CD4-positive, alpha-beta T cell treated with Interleukin-2 at 100 ng/mL for 4 hours (primary cell): ENCODE measurements around the gene IFRD2.
A peak's percentile ranks its signal among the peaks of the same experiment; 100 is the strongest.
"Not testable (repeated sequence)": the region's sequence is repeated elsewhere in the genome, so short reads cannot be mapped to it uniquely, and the experiment has no call there.

Experiments used
- DNase-seq: peaks from one replicate; pipeline ENCODE4 v3.0.0-alpha.2; 2020; ENCODE audit warnings: low spot score

IFRD2 gene

DNA sequence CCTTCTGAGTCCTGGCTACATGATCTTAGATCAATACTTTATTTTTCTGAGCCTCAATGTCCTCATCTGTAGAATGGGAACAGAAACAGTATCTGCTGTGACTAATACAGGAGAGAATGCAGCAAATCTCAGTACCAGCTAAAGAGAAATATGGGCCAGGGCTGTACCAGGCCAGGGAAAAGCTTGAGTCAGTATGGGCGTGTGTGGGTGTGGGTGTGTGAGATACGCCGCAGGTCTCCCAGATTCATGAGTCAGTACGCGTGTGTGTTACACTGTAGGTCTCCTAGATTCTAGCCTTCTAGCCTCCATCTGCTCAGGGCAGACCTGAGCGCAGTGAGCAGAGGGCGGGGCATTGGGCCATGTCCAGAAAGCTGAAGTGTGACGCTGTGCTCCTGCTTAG is 41.0 kb downstream of the IFRD2 start:
- peak; percentile 31 for DNase-seq

DNA sequence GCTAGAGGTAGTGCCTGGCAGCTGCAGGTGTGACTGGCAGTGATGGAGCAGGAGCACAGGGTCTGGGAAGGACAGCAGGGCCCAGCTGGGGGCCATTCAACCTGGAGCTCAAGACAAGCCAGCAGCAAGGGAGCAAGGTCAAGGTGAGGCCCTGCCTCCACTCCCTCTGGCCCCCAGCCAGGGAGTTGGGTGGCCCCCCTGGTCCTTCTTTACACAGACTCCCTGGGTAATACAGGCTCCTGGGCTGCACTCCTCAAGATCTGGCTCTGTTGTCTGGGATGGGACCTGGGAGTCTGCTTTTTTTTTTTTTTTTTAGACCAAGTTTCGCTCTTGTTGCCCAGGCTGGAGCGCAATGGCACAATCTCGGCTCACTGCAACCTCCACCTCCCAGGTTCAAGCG is 41.7 kb downstream of the IFRD2 start:
- no peak for DNase-seq

DNA sequence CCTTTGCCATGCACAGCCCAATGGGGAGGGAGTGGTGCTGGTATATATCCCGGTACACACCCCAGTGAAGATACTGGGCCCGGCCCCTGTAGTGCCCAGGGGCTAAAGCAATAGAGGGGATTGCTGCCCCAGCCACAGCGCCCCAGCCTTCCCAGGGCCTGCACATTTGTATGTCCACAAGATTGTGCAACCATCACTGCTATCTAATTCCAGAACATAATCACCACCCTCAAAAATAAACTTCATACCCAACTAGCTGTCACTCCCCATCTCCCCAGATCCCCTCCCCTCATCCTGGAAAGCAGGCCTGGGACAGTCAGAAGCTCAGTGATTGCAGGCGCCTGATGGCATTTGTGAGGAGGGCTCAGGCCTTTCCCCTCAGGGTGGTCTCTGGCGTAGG is 42.8 kb downstream of the IFRD2 start:
- no peak for DNase-seq

DNA sequence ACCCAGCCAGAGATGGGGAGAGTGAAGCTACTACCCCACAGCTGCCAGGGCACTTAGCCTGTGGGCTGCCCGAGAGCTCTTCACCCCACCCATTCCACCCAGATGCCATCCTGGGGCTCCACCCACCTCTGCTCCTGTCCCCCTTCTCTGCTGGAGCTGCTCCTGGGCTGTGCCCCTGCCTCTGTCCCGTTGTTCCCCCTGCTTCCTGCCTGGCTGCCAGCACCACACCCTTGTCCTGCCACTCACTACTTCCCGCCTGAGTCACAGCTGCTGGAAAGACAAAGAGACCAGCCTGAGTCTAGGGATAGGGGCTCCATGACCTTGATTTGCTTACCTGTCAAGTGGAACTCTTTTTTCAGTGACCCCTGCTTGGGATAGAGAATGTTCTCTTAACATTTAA is 43.8 kb downstream of the IFRD2 start:
- DNase-seq: no peak

DNA sequence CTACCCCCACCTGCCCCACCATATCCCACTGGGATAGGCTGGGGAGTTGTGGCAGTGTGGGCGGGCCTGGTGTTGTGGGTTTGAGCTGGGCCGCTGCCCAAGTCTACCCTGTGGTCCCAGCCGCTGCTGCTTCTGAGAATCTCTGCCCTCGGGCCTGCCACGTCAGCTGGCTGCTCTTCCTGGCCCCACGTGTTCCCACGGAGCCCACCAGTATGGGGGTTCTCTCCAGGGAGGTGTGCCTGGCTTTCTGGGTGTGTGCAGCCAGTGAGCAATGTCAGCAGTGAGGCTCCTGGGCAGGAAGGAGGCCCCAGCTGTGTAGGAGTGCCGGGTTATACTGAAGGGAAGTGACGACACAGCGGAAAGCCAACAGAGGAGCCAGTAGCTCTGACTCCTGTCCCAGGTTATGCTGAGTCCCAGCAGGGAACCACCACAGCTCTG is 45.7 kb downstream of the IFRD2 start:
- DNase-seq: peak; percentile 90

DNA sequence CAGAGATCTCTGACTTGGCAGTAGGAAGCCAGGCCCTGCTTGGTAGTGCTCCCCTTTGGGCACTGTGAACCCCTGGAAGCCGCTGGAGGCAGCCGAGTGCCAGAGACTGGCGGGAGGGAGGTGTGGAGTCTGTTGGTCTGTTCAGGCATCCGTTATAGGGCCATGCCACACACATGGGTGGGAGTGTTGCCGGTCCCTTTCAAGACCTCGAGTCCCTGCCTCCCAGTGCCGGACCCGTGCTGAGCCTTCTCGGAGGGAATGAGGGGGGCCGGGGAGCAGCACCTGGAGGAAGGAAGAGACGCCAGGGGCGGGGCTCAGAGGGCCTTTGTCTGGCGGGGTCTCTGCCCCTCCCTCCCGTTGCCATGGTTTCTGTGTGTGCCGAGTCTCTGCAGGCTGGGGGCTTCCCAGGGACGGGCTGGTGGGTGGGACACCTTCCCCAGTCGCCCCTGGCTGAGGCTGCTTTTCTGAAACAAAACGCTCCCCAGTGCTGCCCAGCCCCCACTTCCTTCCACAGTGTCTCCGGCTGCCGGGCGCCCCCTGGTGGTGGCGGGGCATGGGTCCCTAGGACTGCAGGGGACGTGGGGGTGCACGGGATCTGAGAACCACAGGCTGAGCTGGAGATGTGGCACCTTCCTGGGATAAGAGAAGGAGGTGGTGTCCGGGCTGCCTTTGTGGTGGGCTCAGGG is 46.3 kb downstream of the IFRD2 start:
- peak; percentile 93 for DNase-seq

DNA sequence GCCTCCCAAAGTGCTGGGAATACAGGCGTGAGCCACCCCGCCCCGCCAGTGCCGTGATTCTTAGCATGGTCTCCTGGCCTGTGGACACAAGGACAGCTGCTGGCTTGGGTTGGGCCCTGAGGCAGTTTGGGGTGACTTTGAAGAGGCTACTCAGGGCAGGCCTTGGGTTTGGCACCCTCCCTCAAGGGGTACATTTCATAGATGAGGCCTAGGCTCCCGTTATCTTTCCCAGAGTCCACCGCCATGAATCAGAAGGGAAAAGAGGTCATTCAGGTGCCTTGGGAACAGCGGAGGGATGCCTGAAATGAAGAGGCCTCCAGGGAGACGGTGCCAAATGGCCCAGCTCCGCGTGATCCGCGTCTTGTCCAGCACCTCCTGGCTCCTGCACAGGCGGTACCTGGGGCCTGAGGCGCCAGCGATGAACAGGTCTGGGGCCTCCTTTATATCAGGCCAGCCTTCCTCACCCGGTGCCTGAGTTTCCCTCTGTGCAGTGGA is 46.9 kb downstream of the IFRD2 start:
- no peak for DNase-seq

DNA sequence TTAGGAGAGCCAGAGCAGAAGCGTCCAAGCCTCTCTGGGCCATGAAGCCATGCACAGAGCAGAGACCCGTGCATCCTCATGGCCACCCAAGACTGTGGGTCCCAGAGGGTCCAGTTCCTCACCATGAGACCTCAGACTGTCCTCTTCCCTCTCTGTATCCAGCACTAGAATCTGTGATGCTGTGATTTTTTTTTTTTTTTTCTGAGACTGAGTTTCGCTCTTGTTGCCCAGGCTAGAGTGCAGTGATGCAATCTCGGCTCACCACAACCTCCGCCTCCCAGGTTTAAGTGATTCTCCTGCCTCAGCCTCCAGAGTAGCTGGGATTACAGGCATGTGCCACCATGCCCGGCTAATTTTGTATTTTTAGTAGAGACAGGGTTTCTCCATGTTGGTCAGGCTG is 47.4 kb downstream of the IFRD2 start:
- DNase-seq: not testable (repeated sequence)

DNA sequence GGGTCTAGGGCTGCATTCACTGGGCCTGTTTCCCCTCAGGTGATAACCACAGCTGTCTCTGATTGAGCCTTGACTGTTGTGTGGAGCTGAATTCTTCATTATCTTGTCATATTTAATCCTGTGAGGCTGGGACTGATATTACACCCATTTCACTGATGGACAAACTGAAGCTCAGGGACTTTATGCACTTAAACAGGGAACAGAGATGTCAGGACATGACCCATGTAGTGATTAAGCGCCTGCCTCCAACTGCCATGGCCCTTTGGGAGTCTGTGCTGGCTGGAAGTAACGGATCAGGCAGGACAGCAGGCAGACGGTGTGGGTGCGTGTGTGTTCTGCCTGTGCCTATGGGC is 48.7 kb downstream of the IFRD2 start:
- no peak for DNase-seq

DNA sequence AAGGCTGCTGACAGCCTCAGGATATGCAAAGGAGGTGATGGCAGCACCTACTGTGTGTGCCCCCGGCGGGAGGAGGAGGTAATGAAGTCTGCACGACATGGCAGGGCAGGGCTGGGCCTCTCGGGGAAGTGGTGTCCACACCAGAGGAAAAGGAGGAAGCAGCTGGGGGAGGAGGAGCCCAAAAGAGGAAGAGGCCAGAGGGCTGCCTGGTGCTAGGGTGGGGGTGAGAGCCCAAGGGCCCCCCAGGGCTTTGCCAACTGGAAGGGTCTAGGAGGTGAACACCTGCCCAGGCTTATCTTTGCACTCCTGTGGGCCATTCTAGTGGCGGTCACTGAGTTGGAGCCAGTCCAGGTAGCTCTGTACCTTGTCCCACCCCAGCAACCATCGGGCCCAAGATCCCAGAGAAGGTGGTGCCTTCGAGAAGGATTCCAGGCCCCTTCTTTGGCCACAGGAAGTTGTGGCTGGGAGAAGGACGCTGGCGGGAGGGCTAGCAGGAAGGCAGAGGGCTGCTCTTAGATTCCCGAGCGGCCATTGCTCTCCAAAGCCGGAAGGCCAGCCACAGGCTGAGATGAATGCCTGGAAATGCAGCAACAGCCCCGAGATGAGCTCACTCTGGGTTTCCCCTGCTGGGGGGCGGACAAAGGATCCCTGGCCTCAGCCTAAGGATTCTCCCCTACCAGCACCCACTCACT is 49.2 kb downstream of the IFRD2 start:
- DNase-seq: peak; percentile 46

DNA sequence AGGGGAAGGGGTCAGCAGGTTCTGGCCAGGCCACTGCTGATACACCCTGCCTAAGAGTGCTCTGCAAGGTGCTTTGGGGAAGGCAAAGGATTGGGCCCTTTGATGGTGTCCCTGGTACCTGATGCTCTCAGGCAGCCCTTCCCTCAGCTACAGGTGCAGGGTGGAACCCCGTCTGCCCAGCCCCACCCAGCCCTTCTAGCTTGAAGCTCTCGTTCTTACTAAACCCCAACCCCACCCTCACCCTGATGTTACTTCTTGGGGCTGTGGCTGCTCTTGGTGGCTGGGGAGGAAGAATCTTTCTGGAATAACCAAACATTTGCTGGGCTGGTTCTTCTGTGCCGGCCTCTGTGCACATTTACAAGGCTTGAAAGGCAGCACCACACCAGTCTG is 49.9 kb downstream of the IFRD2 start:
- DNase-seq: peak; percentile 36

DNA sequence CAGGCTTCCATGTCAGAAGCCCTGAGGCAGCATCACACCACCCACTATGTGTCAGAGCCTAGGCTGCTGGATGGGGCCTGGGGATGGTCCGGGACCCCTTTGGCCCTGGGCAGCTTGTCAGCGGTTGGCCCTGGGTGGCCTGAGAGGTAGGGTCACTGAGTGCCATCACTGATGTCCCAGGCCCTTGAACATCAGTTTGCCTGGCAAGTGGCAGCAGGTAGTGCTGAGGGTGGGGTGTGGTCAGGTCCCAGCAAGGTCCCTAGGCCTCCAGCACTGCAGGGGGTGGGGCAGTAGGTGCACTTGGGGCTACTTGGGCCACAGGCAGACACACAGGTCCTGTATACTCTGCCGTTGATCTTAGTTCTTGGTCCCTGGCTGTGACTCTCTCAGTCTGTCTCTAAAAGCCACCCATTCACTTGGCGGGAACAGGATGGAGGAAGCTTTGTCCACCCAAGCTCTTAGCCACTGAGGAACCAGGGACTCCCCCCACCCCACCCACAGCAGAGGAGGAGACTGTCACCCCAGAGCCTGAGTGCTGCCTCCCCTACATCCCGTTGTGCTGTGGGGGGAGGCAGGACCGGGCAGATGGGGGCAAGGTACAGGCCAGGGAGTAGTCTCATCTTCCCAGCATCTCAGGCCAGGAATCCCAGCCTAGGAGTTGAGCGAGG is 50.4 kb downstream of the IFRD2 start:
- no peak for DNase-seq

DNA sequence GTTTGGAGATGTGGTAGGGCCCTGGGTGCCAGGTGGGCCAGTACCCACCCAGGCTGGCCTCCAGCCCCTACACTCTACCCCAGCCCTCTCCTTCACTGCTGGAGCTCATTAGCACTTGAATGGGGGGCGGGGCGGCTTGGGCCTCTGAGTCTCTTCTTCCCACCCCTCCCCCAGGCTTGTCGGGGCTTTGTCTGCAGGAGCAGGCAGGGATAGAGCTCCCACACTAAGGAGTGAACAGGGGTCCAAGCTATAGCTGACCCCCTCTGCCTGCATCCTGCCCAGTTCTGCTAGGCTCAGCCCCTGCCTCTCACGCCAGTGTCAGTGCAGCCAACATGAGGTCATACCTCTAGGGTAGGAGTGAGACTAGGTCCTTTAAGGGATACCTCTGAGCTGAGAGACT is 51.1 kb downstream of the IFRD2 start:
- no peak for DNase-seq

DNA sequence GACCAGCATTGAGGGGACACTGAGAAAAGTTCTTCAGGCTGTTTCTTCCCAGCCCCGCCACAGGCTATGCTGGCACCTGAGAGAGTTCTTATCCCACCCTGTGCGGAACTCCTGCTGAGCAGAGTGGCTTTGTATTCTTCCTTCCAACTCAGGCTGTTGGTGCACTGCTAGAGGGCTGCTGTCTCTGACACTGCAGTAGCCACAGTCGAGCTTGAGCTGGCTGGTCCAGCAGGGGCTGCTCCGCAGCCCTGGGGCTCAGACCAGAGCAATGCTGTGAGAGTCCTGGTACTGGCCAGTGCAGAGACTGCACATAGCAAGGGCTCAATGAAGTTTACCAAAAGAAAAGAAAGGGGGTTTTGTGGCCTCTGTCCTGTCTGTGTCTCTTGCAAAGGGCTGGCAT is 52.6 kb downstream of the IFRD2 start:
- DNase-seq: no peak

DNA sequence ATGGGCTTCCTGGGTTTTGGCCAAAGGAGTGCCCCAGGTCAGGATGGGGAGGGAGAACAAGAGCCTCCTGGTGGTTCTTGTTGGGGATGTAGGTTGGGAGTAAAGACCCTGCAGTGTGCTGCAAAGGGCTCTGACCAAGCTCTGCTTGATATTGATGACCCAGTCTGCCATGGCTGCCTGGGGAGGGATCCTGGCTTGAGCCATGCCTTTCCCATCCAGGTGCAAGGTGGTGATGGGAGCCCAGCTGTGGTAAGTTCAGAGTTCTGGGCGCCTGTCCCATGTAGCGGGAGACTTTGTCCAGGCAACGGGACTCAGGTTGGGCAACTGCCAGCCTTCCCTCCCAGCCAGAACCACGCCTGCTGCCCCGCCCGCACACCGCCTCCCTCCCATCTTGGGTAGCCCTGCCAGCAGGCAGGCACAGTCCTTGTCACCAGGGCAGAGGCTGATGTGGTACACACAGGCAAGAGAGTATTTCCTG is 53.6 kb downstream of the IFRD2 start:
- DNase-seq: peak; percentile 34

DNA sequence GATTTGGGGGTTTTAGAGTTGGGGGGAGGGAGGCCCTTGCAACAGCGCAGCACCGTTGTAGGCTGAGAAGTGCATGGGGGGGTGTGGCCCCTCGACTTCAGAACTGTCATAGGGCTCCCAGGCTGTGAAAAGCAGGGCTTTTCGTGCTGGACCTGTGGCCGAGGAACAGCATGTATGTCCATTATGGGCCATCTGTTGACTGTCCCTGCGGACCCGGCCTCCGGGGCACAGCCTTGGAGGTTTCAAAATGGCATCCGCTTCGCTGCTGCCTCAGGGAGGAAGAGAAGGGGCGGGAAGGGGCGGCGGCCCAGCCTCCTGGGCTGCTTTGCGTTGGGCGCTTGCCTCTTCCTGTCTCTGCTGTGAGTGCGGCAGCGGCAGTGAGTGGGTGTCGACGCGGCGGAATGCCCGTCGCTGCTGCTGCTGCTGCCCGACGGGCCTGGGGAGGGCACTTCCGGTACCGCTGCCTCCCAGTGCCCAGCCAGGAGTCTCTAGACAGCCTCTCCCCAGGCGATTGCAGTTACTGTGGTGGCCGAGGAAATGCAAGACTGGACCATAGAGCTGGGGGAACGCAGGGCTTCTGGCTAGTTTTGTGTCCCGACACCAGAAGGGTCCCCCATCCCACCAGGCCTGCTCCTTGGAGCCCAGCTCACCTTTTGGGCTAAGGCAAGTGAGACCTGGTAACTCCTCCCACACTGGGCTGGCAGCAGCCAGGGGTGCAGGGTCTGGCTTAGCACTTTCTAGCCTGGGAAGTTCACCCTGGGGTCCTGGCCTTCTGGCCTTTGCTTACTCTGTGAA is 54.3 kb downstream of the IFRD2 start:
- DNase-seq: peak; percentile 85
